OCI-LY7 (cell line): Measurements from ENCODE around the gene NHLH2. TPM values are rescaled to one million over a fixed set of nuclear protein-coding genes. Genes with fewer than 3 reads are reported as not detected.

Source experiments
- Bru-seq: library from RNA; stranded (reverse); fragments of 400-500 nt; gene quantifications from one replicate; lab custom pipeline; 2021; lab: Mats Ljungman, UMichigan
- BruChase-seq, 2 experiments: library from RNA; stranded (reverse); fragments of 400-500 nt; gene quantifications; one replicate each; lab custom pipeline; 2021; lab: Mats Ljungman, UMichigan
- BruUV-seq: library from RNA; stranded (reverse); fragments of 400-500 nt; replicated peaks from 2 replicates; lab custom pipeline; 2021; lab: Mats Ljungman, UMichigan
- CTCF ChIA-PET: fragments of 300-600 bp; sonication (Branson Sonifier 250); formaldehyde crosslinking; loops from one replicate; lab custom pipeline; 2022; ENCODE audit warnings: antibody characterized with exemption; ENCODE audit not compliant: unreplicated experiment; lab: Charles Lee
- POLR2A ChIA-PET: fragments of 300-600 bp; sonication (Branson Sonifier 250); formaldehyde crosslinking; loops from one replicate; lab custom pipeline; 2022; ENCODE audit warnings: antibody characterized with exemption; lab: Charles Lee
- DNase-seq: peaks from one replicate; pipeline ENCODE4 v3.0.0-alpha.2; 2015; ENCODE audit warnings: low spot score
- H2AFZ ChIP-seq: fragments of 200-600 bp; sonication (generic), shearing (Covaris generic); 2 replicates; pipeline ENCODE4 v1.6.1; 2014; ENCODE audit warnings: mild to moderate bottlenecking, antibody characterized with exemption, low read length, moderate library complexity
- H3K27ac ChIP-seq: fragments of 200-600 bp; sonication (generic); 2 replicates; pipeline ENCODE4 v1.5.1; 2014; ENCODE audit warnings: mixed run types, low read depth, mild to moderate bottlenecking, moderate library complexity, low read length, inconsistent platforms; ENCODE audit not compliant: poor library complexity, severe bottlenecking
- H3K36me3 ChIP-seq: fragments of 200-600 bp; sonication (generic); 2 replicates; pipeline ENCODE4 v1.6.1; 2014; ENCODE audit warnings: mild to moderate bottlenecking, antibody characterized with exemption, low read length, moderate library complexity, mixed read lengths; ENCODE audit not compliant: insufficient read depth
- H3K4me1 ChIP-seq: fragments of 200-600 bp; sonication (generic); 2 replicates; pipeline ENCODE4 v1.5.1; 2014; ENCODE audit warnings: mild to moderate bottlenecking, low read length; ENCODE audit not compliant: insufficient read depth, poor library complexity, severe bottlenecking
- H3K4me2 ChIP-seq: fragments of 200-600 bp; sonication (generic); 2 replicates; pipeline ENCODE4 v1.6.1; 2014; ENCODE audit warnings: mild to moderate bottlenecking, low read length
- H3K4me3 ChIP-seq: fragments of 200-600 bp; sonication (generic); 2 replicates; pipeline ENCODE4 v1.5.1; 2014; ENCODE audit warnings: mild to moderate bottlenecking, low read depth, low read length; ENCODE audit not compliant: poor library complexity, severe bottlenecking
- H3K79me2 ChIP-seq: fragments of 200-600 bp; sonication (generic); 2 replicates; pipeline ENCODE4 v1.6.1; 2016; ENCODE audit warnings: low read depth, mild to moderate bottlenecking, low read length, moderate library complexity, mixed read lengths; ENCODE audit not compliant: insufficient read depth
- H3K9me2 ChIP-seq: fragments of 200-600 bp; sonication (generic); 2 replicates; pipeline ENCODE4 v1.6.1; 2016; ENCODE audit warnings: mild to moderate bottlenecking, low read length, mixed read lengths; ENCODE audit not compliant: insufficient read depth
- H3K9me3 ChIP-seq: fragments of 200-600 bp; sonication (generic); 2 replicates; pipeline ENCODE4 v1.6.1; 2014; ENCODE audit warnings: mild to moderate bottlenecking, mixed run types, low read length, mixed read lengths
- H4K20me1 ChIP-seq: fragments of 200-600 bp; sonication (generic); 2 replicates; pipeline ENCODE4 v1.6.1; 2014; ENCODE audit warnings: mild to moderate bottlenecking, antibody characterized with exemption, low read length, moderate library complexity, mixed read lengths; ENCODE audit not compliant: insufficient read depth
- EZH2phosphoT487 ChIP-seq: fragments of 200-600 bp; sonication (generic); IDR thresholded peaks from 2 replicates; pipeline ENCODE4 v1.6.1; 2018; ENCODE audit warnings: low read depth, borderline replicate concordance, mild to moderate bottlenecking, mixed run types, antibody characterized with exemption, low read length, moderate library complexity, mixed read lengths
- intact Hi-C: fragments of 100-400 bp; cut with micrococcal nuclease; formaldehyde crosslinking; loops from one replicate; pipeline ENCODE4 v1.10.0; 2022; ENCODE audit not compliant: unreplicated experiment
- long read RNA-seq: library from polyadenylated mRNA; stranded (forward); transcript quantifications from one replicate; pipeline ENCODE4 v2.0.0, GENCODE V29; 2022
- total RNA-seq, 2 experiments: library from RNA; depleted of rRNA in 1 of 2; stranded (reverse); fragments of >200 nt in 1 of 2; shearing (Covaris generic) in 1 of 2; gene quantifications; 2 replicates each; pipeline ENCODE4 v1.2.3, GENCODE V29; 2014 to 2022
- TF ChIP-seq, protein P1 (sequence below): fragments of 200-600 bp; sonication (generic); conservative IDR thresholded peaks from 2 replicates; pipeline ENCODE4 v1.5.1; 2014; ENCODE audit warnings: mild to moderate bottlenecking, antibody characterized with exemption, low read length, moderate library complexity, mixed read lengths

Gene NHLH2
- total RNA-seq (2014; rRNA removed; shearing (Covaris generic)), result not detected in 2 replicates
- not detected in 2 replicates for total RNA-seq (2022)
- not detected for Bru-seq, nascent RNA
- BruChase-seq, experiment 1, labeled RNA remaining after a 6-hour chase, result not detected
- not detected for BruChase-seq, experiment 2, labeled RNA remaining after a 2-hour chase
- long read RNA-seq, result 0 reads

DNA sequence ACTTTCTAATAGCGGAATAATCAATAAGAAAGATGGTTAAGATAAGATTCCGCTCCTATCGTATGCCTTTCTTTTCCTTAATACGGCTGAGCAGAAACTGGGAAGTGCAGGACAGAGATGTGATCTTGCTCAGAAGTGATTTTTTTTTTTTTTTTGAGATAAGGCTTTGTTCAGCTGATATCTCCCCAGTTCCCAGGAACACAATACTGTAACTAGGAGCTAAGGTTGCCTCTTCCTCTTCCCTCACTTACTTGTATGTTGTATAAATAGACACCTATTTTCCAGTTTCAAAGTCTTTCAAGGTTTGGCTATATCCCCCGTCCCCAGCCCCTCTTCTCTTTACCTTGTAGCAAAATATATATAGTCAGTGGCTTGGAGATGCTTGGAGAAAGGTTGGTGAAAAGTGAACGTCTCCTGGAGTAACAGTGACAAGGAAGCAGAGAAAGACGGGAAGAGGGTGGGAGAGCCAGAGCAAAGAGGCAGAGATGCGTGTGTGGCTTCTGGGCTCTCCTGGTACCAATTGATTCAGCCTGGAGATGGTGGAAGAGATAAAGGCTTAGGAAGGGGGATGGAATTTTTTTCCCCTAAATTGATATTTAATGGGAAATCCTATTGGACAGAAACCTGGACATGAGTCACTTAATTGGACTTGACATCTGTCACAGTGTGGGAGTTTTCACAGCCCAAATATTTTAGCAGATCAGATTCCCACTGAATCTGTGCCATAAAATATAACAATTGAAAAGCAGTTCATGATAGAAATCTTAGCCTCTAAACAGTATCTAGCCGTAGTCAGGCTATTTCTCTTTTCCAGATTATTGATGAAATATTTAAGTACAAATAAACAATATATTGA, at the start of gene NHLH2:
NHLH2 (minus strand) TSS at position 522 of the 856 bp plus-strand sequence. CDS start 2,754 bp downstream, outside the sequence.
- H4K20me1 ChIP-seq, result no peaks in the 10 kb centered on the region
- H3K9me3 ChIP-seq, result no peaks in the 10 kb centered on the region
- ChIA-PET CTCF (no interaction called here), POLR2A (no interaction called here)
- no peaks in the 10 kb centered on the region for H3K36me3 ChIP-seq
- intact Hi-C loops, result no loop called here
- no peak within 1 kb of the TSS for H3K4me3 ChIP-seq
- no peaks in the 10 kb centered on the region for H3K4me1 ChIP-seq
- no peaks in the 10 kb centered on the region for H3K9me2 ChIP-seq
- no peak for DNase-seq
- H3K79me2 ChIP-seq, result no peaks in the 10 kb centered on the region
- BruUV-seq, result no TSS peak
- no peak within 1 kb of the TSS for H2AFZ ChIP-seq
- no peak within 1 kb of the TSS for H3K27ac ChIP-seq
- H3K4me2 ChIP-seq, result no peak within 1 kb of the TSS
- no peak for TF ChIP-seq EZH2phosphoT487
- TF ChIP-seq, protein P1, sequence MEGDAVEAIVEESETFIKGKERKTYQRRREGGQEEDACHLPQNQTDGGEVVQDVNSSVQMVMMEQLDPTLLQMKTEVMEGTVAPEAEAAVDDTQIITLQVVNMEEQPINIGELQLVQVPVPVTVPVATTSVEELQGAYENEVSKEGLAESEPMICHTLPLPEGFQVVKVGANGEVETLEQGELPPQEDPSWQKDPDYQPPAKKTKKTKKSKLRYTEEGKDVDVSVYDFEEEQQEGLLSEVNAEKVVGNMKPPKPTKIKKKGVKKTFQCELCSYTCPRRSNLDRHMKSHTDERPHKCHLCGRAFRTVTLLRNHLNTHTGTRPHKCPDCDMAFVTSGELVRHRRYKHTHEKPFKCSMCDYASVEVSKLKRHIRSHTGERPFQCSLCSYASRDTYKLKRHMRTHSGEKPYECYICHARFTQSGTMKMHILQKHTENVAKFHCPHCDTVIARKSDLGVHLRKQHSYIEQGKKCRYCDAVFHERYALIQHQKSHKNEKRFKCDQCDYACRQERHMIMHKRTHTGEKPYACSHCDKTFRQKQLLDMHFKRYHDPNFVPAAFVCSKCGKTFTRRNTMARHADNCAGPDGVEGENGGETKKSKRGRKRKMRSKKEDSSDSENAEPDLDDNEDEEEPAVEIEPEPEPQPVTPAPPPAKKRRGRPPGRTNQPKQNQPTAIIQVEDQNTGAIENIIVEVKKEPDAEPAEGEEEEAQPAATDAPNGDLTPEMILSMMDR, result no peak

DNA sequence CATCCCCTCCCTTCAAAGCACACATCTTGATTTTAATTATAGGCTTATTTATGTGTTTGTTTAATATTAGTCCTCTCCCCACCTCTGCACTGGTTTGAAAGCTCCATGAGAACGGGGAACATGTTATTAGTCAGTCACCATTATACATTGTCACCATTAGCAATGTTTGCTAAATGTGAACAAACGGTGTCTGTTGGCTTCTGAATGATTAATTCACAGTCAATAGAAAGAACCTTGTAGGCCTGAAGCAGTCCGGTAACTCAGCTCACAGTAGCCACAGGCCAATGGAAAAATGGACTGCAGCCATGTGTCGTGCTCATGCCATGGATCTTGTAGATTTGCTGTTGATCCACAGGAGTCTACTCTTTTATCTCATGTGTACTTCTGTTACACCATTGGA, 49.7 kb upstream of the NHLH2 start:
- H3K79me2 ChIP-seq, result no peaks in the 10 kb centered on the region
- TF ChIP-seq EZH2phosphoT487, result no peak
- TF ChIP-seq, protein P1, result no peak
- no peak for DNase-seq
- intact Hi-C loops, result no loop called here
- H2AFZ ChIP-seq, result no peak overlapping the region
- H3K4me1 ChIP-seq, result no peaks in the 10 kb centered on the region
- no peak overlapping the region for H3K27ac ChIP-seq
- ChIA-PET POLR2A (interaction anchor here (0.5 to 0.7 kb wide), 3 partner anchors 80 to 919 kb away, joined by 3 read pairs; no protein-coding TSS in a partner anchor), CTCF (no interaction called here)
- no TSS peak for BruUV-seq
- H3K36me3 ChIP-seq, result no peaks in the 10 kb centered on the region
- no peaks in the 10 kb centered on the region for H4K20me1 ChIP-seq
- H3K9me3 ChIP-seq, result no peaks in the 10 kb centered on the region
- no peak overlapping the region for H3K4me3 ChIP-seq
- no peak overlapping the region for H3K4me2 ChIP-seq
- no peaks in the 10 kb centered on the region for H3K9me2 ChIP-seq
